Measurements from ENCODE around the gene GZMM.

- TF ChIP-seq POLR2A (IDR thresholded peaks at IDR 0.05) (no peak), POLR2AphosphoS5 (IDR thresholded peaks at IDR 0.05) (no peak), EP300 (IDR thresholded peaks at IDR 0.05) (no peak), CTCF (IDR thresholded peaks at IDR 0.05) (no peak)
Measured at GRCh38 chr19:508204-509150, 35.4 kb upstream of the GZMM start.
